Testis (tissue), 3 donors: ENCODE measurements around the gene IL1RAPL2. TPM values are rescaled to one million over a fixed set of nuclear protein-coding genes. Genes with fewer than 3 reads are reported as not detected.

Source experiments
- DNase-seq: peaks from one replicate; pipeline ENCODE4 v3.0.0-alpha.2; 2019
- H3K27ac ChIP-seq, 2 donors: fragments of 200-600 bp; sonication (generic); one replicate each; pipeline ENCODE4 v1.5.1; 2019
- H3K27me3 ChIP-seq: fragments of 200-600 bp; sonication (generic); one replicate; pipeline ENCODE4 v1.5.1; 2019
- H3K36me3 ChIP-seq: fragments of 200-600 bp; sonication (generic); one replicate; pipeline ENCODE4 v1.5.1; 2017; ENCODE audit warnings: low read depth; ENCODE audit errors: missing control alignments
- H3K4me1 ChIP-seq: fragments of 200-600 bp; sonication (generic); one replicate; pipeline ENCODE4 v1.5.1; 2019
- H3K4me3 ChIP-seq, 2 donors: fragments of 200-600 bp; sonication (generic); one replicate each; pipeline ENCODE4 v1.5.1; 2017 to 2019
- H3K9me3 ChIP-seq: fragments of 200-600 bp; sonication (generic); one replicate; pipeline ENCODE4 v1.5.1; 2017
- POLR2A ChIP-seq: fragments of 450-650 bp; IDR thresholded peaks from one replicate; pipeline ENCODE4 v1.6.1; 2017; ENCODE audit warnings: antibody characterized with exemption, mild to moderate bottlenecking, moderate library complexity
- WGBS, 2 donors: methylation state at CpG; one replicate each; pipeline ENCODE4 v1.1.5; 2018; 5-methylcytosine and 5-hydroxymethylcytosine counted together
- intact Hi-C: fragments of 100-400 bp; cut with DNase I; formaldehyde crosslinking; loops from one replicate; pipeline ENCODE4 v1.15.1; 2023; ENCODE audit warnings: low total_unique reads
- polyA plus RNA-seq: library from polyadenylated mRNA; stranded (reverse); fragments of 350-450 nt; fragmentation: Illumina TruSeq; extraction: RNeasy Lipid Tissue Mini Kit (QIAGEN cat#74804); gene quantifications from one replicate; pipeline ENCODE4 v1.2.3, GENCODE V29; 2014; ENCODE audit warnings: low read depth, low replicate concordance; ENCODE audit not compliant: insufficient read depth
- total RNA-seq, 2 donors: library from RNA; depleted of rRNA; stranded (reverse); fragments of >200 nt; gene quantifications; one replicate each; pipeline ENCODE4 v1.2.3, GENCODE V29; 2016
- TF ChIP-seq, protein P1 (sequence below), 3 experiments: fragments of 450-650 bp in 2 of 3; fragments of 200-600 bp in 1 of 3; sonication (generic) in 1 of 3; IDR thresholded peaks; one replicate each; pipeline ENCODE4 v1.5.1; 2016 to 2019; ENCODE audit warnings: antibody characterized with exemption in 3 of 3, mild to moderate bottlenecking in 2 of 3, moderate library complexity in 1 of 3

IL1RAPL2 gene
- total and polyA plus RNA-seq, 3 donors from 2014 or later = 0.47 to 1.3 (median 1.2) TPM

DNA sequence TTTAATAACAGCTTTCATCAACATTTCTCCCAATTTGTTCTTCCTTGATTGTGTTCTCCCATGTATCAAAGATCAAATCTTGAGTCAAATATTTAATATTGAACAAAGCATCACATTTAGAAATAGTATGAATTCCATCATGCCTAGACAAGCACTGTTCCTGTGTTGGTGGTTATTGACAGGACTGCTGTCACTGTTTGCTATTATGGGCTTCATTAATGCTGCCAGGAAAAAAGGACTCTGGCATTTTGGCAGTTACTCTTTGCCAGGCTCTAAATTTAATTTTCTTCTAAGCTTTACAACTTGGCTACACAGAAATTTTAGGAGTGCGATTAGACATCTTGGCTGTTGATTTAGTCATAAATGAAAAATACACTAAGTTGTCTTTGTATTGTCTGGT is 960.4 kb downstream of the IL1RAPL2 start:
- H3K4me1 ChIP-seq = no peaks in the 10 kb centered on the region
- H3K27ac ChIP-seq = no peak overlapping the region
- intact Hi-C loops = no loop called here
- H3K4me3 ChIP-seq = no peak overlapping the region
- no peak for TF ChIP-seq POLR2A
- TF ChIP-seq, protein P1, sequence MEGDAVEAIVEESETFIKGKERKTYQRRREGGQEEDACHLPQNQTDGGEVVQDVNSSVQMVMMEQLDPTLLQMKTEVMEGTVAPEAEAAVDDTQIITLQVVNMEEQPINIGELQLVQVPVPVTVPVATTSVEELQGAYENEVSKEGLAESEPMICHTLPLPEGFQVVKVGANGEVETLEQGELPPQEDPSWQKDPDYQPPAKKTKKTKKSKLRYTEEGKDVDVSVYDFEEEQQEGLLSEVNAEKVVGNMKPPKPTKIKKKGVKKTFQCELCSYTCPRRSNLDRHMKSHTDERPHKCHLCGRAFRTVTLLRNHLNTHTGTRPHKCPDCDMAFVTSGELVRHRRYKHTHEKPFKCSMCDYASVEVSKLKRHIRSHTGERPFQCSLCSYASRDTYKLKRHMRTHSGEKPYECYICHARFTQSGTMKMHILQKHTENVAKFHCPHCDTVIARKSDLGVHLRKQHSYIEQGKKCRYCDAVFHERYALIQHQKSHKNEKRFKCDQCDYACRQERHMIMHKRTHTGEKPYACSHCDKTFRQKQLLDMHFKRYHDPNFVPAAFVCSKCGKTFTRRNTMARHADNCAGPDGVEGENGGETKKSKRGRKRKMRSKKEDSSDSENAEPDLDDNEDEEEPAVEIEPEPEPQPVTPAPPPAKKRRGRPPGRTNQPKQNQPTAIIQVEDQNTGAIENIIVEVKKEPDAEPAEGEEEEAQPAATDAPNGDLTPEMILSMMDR (IDR thresholded peaks at IDR 0.05) = no peak
- 81 to 100% methylated on average over 1 of the region's 1 CpG for WGBS, 2 donors
- no peaks in the 10 kb centered on the region for H3K27me3 ChIP-seq
- H3K36me3 ChIP-seq = no peaks in the 10 kb centered on the region
- DNase-seq = no peak
- H3K9me3 ChIP-seq = no peaks in the 10 kb centered on the region

- no peak for DNase-seq
- no peaks in the 10 kb centered on the region for H3K27me3 ChIP-seq
- H3K27ac ChIP-seq = no peak overlapping the region
- WGBS, 2 donors = 56 to 77% methylated on average over 1 of the region's 1 CpG
- intact Hi-C loops = no loop called here
- no peaks in the 10 kb centered on the region for H3K9me3 ChIP-seq
- no peaks in the 10 kb centered on the region for H3K36me3 ChIP-seq
- H3K4me3 ChIP-seq = no peak overlapping the region
- no peaks in the 10 kb centered on the region for H3K4me1 ChIP-seq
- TF ChIP-seq, protein P1 (IDR thresholded peaks at IDR 0.05) = no peak
- no peak for TF ChIP-seq POLR2A
These were observed 961.8 kb downstream of the IL1RAPL2 start for GRCh38 chrX:105527759-105528158.

- DNase-seq = no peak
- Histone ChIP-seq H3K36me3 (no peaks in the 10 kb centered on the region), H3K27me3 (no peaks in the 10 kb centered on the region), H3K27ac (no peak overlapping the region), H3K4me3 (no peak overlapping the region), H3K9me3 (no peaks in the 10 kb centered on the region), H3K4me1 (no peaks in the 10 kb centered on the region)
- intact Hi-C loops = no loop called here
- 94 to 98% methylated on average over 2 of the region's 2 CpGs for WGBS, 2 donors
- TF ChIP-seq, protein P1 (IDR thresholded peaks at IDR 0.05) = no peak
- no peak for TF ChIP-seq POLR2A
These were observed 968.0 kb downstream of the IL1RAPL2 start for GRCh38 chrX:105533951-105534350.

DNA sequence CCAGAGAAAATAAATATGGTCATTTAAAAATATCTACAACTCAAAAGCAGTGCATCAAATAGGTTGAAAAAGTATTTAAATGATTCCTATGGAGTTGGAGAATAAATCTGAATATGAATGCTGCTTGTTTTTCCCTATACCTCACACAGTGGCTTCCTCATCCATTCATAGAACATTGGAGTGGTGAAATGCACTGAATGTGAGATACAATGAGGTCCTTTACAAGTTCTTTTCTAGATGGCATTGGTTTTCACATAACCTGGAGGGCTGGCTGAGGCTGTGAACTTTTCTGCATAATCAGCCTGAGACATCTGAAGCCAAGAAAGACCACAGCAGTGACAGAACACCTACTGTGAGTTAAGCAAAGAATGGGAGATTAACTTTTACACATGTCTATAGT is 977.3 kb downstream of the IL1RAPL2 start:
- no peak for DNase-seq
- intact Hi-C loops = no loop called here
- no peaks in the 10 kb centered on the region for H3K36me3 ChIP-seq
- TF ChIP-seq, protein P1 (IDR thresholded peaks at IDR 0.05) = no peak
- no peak for TF ChIP-seq POLR2A
- no peak overlapping the region for H3K4me3 ChIP-seq
- H3K9me3 ChIP-seq = no peaks in the 10 kb centered on the region
- H3K4me1 ChIP-seq = no peaks in the 10 kb centered on the region
- H3K27me3 ChIP-seq = no peaks in the 10 kb centered on the region
- H3K27ac ChIP-seq = no peak overlapping the region

GRCh38 chrX:105550043-105550663 is 984.2 kb downstream of the IL1RAPL2 start:
- H3K4me3 ChIP-seq = no peak overlapping the region
- H3K36me3 ChIP-seq = no peaks in the 10 kb centered on the region
- H3K27ac ChIP-seq = no peak overlapping the region
- DNase-seq = no peak
- H3K4me1 ChIP-seq = no peaks in the 10 kb centered on the region
- no peaks in the 10 kb centered on the region for H3K27me3 ChIP-seq
- TF ChIP-seq, protein P1 (IDR thresholded peaks at IDR 0.05) = no peak
- TF ChIP-seq POLR2A = no peak
- intact Hi-C loops = no loop called here
- no peaks in the 10 kb centered on the region for H3K9me3 ChIP-seq
- 52 to 68% methylated on average over 3 of the region's 3 CpGs for WGBS, 2 donors
